Tibial artery (tissue), 4 donors: ENCODE results near the gene CTNNA3.
"Not testable (repeated sequence)": the region's sequence is repeated elsewhere in the genome, so short reads cannot be mapped to it uniquely, and the experiment has no call there.

Experiments
- DNase-seq, 2 donors: peaks; one replicate each; pipeline ENCODE4 v3.0.0-alpha.2; 2019
- H3K27ac ChIP-seq, 2 donors: fragments of 200-600 bp; sonication (generic) in 1 of 2; 1 replicate in 1 of 2; 2 replicates in 1 of 2; pipeline ENCODE4 v1.5.1; 2018 to 2019; ENCODE audit warnings: mild to moderate bottlenecking in 1 of 2
- H3K27me3 ChIP-seq, 2 donors: fragments of 200-600 bp; sonication (generic) in 1 of 2; one replicate each; pipeline versions ENCODE4 v1.5.1 to v1.6.0; 2016 to 2019
- H3K36me3 ChIP-seq, 3 donors: fragments of 200-600 bp; sonication (generic) in 2 of 3; one replicate each; pipeline ENCODE4 v1.5.1; 2016 to 2019; ENCODE audit warnings: mild to moderate bottlenecking in 2 of 3
- H3K4me1 ChIP-seq, 4 donors: fragments of 200-600 bp; sonication (generic) in 2 of 4; 1 replicate in 3 of 4; 2 replicates in 1 of 4; pipeline ENCODE4 v1.5.1; 2016 to 2019
- H3K4me3 ChIP-seq, 2 donors: fragments of 200-600 bp; sonication (generic) in 1 of 2; 1 replicate in 1 of 2; 2 replicates in 1 of 2; pipeline ENCODE4 v1.5.1; 2018 to 2019; ENCODE audit warnings: mild to moderate bottlenecking in 2 of 2
- H3K9me3 ChIP-seq, 3 donors: fragments of 200-600 bp; sonication (generic) in 1 of 3; one replicate each; pipeline ENCODE4 v1.5.1; 2016 to 2019
- CTCF ChIP-seq, 2 experiments: fragments of 200-600 bp in 1 of 2; fragments of 450-650 bp in 1 of 2; IDR thresholded peaks; one replicate each; pipeline ENCODE4 v1.5.1; 2017 to 2019; ENCODE audit warnings: antibody characterized with exemption in 2 of 2, mild to moderate bottlenecking in 1 of 2, moderate library complexity in 1 of 2
- intact Hi-C: fragments of 100-400 bp; cut with DNase I; formaldehyde crosslinking; loops from one replicate; pipeline ENCODE4 v1.15.0; 2023; ENCODE audit warnings: low total_unique reads

Gene CTNNA3

GRCh38 chr10:67433276-67433675 lies 262.7 kb downstream of the CTNNA3 start:
- Histone ChIP-seq H3K4me1 (peaks cover 0 to 8% (median under 1%) of the 10 kb centered on the region in 4 donors), H3K4me3 (no peak overlapping the region), H3K27me3 (no peaks in the 10 kb centered on the region), H3K36me3 (no peaks in the 10 kb centered on the region), H3K9me3 (no peaks in the 10 kb centered on the region), H3K27ac (no peak overlapping the region)
- intact Hi-C loops, result no loop called here
- DNase-seq, result no peak
- no peak for TF ChIP-seq CTCF (IDR thresholded peaks at IDR 0.05)

- H3K27me3 ChIP-seq, result no peaks in the 10 kb centered on the region
- no peak overlapping the region for H3K27ac ChIP-seq
- no peaks in the 10 kb centered on the region for H3K36me3 ChIP-seq
- intact Hi-C loops, result no loop called here
- no peak for TF ChIP-seq CTCF (IDR thresholded peaks at IDR 0.05)
- H3K4me1 ChIP-seq, result no peaks in the 10 kb centered on the region
- H3K9me3 ChIP-seq, result no peaks in the 10 kb centered on the region
- no peak for DNase-seq
- H3K4me3 ChIP-seq, result no peak overlapping the region
Measured at GRCh38 chr10:67402620-67403019, 293.4 kb downstream of the CTNNA3 start.

- no peaks in the 10 kb centered on the region for H3K9me3 ChIP-seq
- no peaks in the 10 kb centered on the region for H3K27me3 ChIP-seq
- H3K4me3 ChIP-seq, result no peak overlapping the region
- H3K36me3 ChIP-seq, result no peaks in the 10 kb centered on the region
- H3K4me1 ChIP-seq, result no peaks in the 10 kb centered on the region
- no peak for DNase-seq
- intact Hi-C loops, result no loop called here
- no peak overlapping the region for H3K27ac ChIP-seq
- TF ChIP-seq CTCF (IDR thresholded peaks at IDR 0.05), result no peak
Measured at GRCh38 chr10:67401711-67402110, 294.3 kb downstream of the CTNNA3 start.

- H3K27ac ChIP-seq, H3K9me3 ChIP-seq, H3K36me3 ChIP-seq, H3K4me1 ChIP-seq, DNase-seq, intact Hi-C loops, H3K27me3 ChIP-seq: not testable (repeated sequence)
- H3K4me3 ChIP-seq, result peak overlapping the region; percentile 40 to 52
Measured at GRCh38 chr10:67386841-67387533, 309.0 kb downstream of the CTNNA3 start.

- Histone ChIP-seq H3K27me3 (no peaks in the 10 kb centered on the region), H3K27ac (no peak overlapping the region), H3K4me1 (no peaks in the 10 kb centered on the region), H3K4me3 (no peak overlapping the region), H3K9me3 (no peaks in the 10 kb centered on the region), H3K36me3 (no peaks in the 10 kb centered on the region)
- no peak for TF ChIP-seq CTCF (IDR thresholded peaks at IDR 0.05)
- intact Hi-C loops, result no loop called here
- no peak for DNase-seq
Measured at GRCh38 chr10:67386260-67386659, 309.7 kb downstream of the CTNNA3 start.

- Histone ChIP-seq H3K27ac (no peak overlapping the region), H3K9me3 (no peaks in the 10 kb centered on the region), H3K4me3 (no peak overlapping the region), H3K27me3 (no peaks in the 10 kb centered on the region), H3K36me3 (no peaks in the 10 kb centered on the region), H3K4me1 (no peaks in the 10 kb centered on the region)
- no peak for TF ChIP-seq CTCF (IDR thresholded peaks at IDR 0.05)
- no peak for DNase-seq
- intact Hi-C loops, result no loop called here
Measured at GRCh38 chr10:67385566-67385965, 310.4 kb downstream of the CTNNA3 start.
